NCI-H1436 treated with DMSO at 0.1 percent for 48 hours (cell line): Measurements from ENCODE around the gene DYRK2.

ENCODE experiments used
- DNase-seq: peaks from one replicate; lab custom pipeline; 2025; lab: John Stamatoyannopoulos, UW

The DYRK2 gene

DNA sequence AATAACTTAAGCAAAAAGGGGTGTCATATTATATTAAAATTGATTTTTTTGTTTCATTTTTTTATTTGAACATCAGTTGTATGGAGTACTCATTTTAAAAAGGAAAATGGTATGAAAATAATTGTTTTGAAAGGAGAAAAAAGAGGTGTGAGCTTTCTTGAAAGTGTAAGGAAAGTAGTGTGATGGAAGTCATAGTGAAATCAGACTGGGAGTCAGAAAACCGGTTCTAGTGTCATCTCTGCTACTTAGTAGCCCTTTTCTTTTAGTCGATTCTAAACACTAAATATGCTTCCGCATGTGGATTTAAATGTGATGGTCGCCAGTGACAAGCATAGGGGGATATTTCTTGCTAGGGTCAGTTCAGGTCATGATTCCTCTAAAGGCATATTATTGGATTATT, 1.8 kb upstream of the DYRK2 start:
- DNase-seq = no peak

DNA sequence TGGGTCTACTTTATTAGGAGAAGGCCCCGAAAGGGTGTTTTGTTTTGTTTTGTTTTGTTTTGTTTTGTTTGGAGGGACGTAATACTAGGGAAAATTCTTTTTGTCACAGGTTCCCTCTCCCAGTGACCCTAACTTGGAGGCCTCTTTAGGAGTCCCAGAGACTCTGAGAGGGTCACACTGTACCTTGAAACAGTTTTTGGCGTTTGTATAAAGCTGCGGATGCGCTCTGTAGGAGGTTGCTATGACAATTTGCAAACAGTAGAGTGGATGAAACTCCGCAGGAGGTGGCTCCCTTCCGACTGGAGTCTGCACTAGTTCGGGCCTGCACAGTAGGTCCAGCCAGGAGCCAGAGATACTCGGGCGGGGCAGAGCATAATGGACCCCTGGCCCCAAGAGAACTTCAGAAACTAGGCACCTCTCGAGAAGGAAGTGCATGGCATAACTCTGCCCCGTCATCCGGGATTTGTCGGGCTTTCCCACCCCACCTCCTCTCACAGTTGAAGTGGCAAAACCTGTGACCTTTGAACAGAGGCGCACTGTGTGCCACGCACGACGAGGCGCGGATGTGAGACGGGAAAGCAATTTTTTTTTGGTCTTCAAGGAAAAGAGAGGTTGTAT, 1.3 kb upstream of the DYRK2 start:
- no peak for DNase-seq

DNA sequence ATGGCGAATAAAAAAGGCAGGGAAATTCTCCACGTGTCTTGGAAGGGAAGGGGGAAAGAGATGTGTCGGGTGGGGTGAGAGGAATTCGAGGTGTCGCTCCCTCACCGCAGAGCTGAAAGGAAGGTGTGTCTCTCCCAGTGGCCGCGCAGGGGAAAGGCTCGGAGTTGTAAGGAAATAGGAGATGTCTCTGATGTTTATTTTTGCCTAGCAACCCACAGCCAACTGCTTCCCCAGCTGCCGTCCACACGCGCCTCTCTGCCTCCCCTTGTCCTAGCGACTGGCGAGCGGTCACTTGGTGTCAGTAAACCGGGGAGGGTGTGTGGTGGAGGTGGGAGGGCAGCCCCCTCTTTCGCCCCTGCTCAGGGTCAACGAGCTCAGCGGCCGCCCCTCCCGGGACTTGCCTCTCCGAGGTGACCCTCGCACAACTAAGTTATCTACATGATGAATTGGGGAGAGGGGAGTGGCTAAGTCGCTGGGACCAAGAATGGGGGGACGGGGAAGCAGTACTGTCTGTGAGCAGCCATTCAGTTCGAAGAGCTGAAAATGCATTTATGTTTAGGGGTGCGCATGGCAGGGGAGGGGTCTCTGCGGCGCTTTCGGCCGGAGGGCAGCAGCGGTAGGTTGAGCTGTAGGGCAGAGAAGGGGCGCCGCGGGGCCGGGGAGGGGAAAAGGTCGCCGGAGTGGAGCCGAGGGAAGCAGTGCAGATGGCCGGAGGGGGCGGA, 585 bp upstream of the DYRK2 start:
- peak; percentile 32 for DNase-seq

DNA sequence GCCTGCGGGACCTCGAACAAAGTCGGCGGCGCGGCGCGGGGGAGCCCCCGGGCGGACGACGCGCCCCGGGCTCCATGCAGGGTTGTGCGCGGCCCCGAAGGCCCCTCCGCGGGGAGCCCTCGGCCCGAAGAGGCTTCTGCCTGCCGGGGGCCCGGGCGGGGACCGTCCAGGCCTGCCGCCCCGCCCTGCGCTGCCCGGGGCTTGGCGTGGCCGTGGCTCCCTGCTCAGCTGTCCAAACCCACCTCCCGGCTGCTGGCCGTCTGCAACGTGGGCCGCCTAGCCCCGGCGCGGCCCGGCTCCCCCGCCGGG, 670 bp downstream of the DYRK2 start:
- no peak for DNase-seq

DNA sequence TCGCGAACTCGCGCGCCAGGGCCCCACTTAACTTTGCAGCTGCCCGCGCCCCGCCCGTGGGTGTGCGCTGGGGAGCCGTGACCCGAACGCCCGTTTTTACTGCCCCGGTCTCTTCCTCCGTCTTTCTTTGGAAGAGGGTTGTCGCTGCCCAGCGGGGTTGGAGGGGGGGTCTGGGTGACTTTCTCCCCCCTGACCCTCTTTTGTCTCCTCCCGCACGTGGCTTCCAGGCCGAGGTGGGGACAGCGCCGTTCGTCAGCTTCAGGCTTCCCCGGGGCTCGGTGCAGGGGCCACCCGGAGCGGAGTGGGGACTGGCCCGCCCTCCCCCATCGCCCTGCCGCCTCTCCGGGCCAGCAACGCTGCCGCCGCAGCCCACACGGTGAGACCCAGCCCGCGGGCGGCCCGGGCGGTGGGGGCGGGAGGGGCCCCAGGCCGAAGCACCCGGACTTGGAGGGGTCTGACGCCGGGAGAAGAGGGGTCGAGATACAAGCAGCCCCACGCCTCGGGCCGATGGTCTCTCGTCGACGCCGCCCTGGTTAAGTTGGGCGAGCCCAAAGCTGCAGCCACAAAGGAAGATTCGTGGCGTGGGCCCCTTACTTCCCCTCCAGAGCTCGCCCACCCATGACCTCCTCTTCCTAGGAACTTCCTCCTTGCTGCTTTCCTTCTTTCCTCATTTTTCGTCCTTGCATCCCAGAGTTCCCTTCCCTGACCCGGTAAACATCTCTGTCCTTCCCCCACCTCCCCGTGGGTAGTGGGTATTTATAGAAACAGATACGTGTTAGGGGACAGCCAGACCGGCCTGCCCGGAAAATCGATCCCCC, 1.2 kb downstream of the DYRK2 start:
- DNase-seq = no peak

DNA sequence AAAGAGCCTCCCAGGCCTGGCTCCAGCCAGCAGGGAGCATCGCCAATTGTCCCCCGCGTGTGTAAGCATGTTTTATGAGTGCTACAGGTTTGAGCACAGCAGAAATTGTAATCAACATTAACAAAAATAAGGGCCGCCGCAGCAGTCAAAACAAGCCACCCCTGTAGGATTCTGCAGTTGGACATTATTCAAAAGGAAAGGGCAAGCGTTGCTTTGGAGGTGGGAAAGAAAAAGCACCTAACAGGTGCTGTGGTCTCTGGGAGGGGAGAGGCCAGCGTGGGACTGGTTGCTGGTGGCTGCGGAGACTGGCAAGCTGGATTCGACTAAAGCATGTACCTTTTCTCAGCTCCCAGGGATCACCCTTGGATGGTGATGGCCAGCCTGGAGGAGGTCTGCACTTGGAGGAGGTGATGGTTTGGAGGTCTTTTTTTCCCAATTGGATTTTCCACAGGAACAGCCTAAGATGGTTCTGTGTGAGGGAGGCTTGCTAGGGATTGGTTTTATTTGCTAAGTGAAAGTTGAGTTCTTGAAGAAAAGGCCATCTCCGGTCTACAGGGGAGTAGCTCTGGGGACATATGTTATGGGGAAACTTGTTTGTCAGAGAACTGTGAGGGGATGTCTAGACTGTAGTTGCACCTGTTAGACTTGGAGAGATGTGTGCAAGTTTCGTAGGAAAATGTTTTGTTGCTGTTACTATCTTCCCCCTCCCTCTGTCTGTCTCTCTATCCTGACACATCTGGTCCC, 2.0 kb downstream of the DYRK2 start:
- DNase-seq = no peak

GRCh38 chr12:67651132-67651695, 2.7 kb downstream of the DYRK2 start:
- DNase-seq = no peak

DNA sequence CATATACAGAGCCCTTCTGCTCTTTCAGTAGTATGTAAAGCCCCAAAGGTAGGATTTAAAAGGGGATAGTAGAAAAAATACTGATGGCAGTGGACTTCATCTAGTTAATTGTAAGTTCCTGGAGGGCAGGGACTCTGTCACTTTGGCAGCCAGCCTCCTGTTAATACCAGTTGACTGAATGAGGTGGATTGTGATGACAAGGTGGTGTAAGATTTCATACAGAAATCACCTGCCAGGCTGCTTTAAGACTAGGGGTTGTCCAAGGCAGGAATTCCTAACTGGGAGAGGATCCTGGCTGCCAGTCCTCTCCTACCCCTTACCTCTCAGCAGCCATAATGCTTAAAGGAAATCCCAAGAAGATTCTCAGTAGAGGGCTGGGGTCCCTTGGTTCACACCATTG, 7.3 kb downstream of the DYRK2 start:
- DNase-seq = no peak

GRCh38 chr12:67656251-67656650, 7.7 kb downstream of the DYRK2 start:
- no peak for DNase-seq

- no peak for DNase-seq
These were observed 9.9 kb downstream of the DYRK2 start for GRCh38 chr12:67658486-67658885.

GRCh38 chr12:67659292-67659691, 10.7 kb downstream of the DYRK2 start:
- no peak for DNase-seq

DNA sequence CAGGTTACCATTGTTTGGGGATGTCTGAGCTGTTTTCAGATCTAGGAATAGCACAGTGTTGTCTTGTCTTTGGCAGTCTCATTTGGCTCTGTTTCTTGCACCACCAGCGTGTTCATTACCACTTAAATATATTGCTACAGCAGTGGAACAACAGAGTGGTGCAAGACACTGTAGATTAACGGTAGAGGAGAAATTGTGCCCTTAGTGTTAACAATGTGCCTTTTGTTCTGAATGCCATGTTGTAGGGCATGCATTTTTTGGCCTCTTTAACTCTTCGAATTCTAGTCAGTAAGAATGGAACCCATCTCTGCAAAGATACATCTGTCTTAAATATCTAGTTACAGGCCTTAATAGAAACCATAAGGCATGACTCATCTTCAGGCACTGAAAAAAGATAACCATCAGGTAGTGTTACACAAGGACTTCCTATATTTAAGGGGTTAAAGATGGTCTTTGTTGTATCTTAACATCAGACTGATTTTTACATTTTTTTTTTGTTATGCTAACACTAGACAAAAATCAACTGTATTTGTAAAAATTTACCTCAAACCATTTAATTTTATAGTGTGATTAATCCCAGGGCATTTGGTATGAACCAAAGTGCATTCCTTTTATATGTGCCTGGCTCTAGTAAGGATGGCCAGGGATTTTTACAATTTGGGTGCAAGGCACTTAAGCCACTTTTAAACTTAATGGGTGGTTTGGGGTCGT, 12.9 kb downstream of the DYRK2 start:
- DNase-seq = no peak

GRCh38 chr12:67662910-67663538, 14.5 kb downstream of the DYRK2 start:
- no peak for DNase-seq

GRCh38 chr12:67664171-67664570, 15.6 kb downstream of the DYRK2 start:
- DNase-seq = no peak

GRCh38 chr12:67665679-67666078, 17.1 kb downstream of the DYRK2 start:
- no peak for DNase-seq

- DNase-seq = no peak
These were observed 18.1 kb downstream of the DYRK2 start for GRCh38 chr12:67666605-67667004.

- DNase-seq = no peak
These were observed 18.9 kb downstream of the DYRK2 start for GRCh38 chr12:67667276-67668073.

- DNase-seq = no peak
These were observed 20.8 kb downstream of the DYRK2 start for GRCh38 chr12:67669217-67669933.

DNA sequence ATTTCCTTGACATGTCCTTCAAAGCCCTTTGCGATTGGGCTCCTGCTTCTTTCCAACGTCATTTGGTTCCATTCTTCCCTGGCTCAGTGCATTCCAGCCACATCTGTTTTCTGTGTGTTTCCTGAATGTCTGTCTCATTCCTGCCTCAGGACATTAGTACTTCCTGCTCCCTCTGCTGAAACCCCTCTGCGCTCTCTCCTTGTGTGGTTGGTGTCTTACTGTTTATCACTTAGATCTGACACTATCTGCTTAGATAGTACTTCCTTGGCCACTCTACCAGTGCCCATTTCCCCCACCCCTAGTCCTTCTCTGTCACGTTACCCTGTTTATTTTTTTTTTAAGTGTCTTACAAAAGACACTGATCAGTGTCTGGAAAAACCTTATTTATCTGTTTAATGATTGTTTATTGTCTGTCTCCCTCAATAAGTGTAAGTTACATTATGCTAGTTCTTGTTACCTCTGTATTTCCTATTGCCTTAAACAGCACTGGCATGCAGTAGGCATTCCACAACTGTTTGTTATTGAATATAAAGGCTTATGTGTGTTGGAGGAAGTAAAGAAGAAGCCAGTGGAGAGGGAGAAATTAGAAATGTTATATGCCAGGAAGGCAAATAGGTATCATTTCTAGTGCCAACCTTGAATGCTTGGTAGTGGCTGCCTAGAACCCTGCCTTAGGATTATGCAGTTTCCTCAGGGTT, 21.5 kb downstream of the DYRK2 start:
- no peak for DNase-seq
